Inferior parietal cortex (tissue), 1 donor: ENCODE measurements around the gene HOXB3.
"Not testable (repeated sequence)": the region's sequence is repeated elsewhere in the genome, so short reads cannot be mapped to it uniquely, and the experiment has no call there.

Experiments
- DNase-seq: peaks from one replicate; pipeline ENCODE4 v3.0.0-alpha.2; 2016; ENCODE audit errors: extremely low spot score

HOXB3 gene

GRCh38 chr17:48545539-48545938 lies 44.5 kb downstream of the HOXB3 start:
- no peak for DNase-seq

GRCh38 chr17:48545022-48545375 lies 45.0 kb downstream of the HOXB3 start, which contains the start of gene HOXB2:
HOXB2 (minus strand) TSS chr17:48545109; CDS start chr17:48544911, 198 bp downstream.
- DNase-seq = no peak

GRCh38 chr17:48544349-48545021 lies 45.6 kb downstream of the HOXB3 start:
- no peak for DNase-seq

GRCh38 chr17:48543854-48544348 lies 46.1 kb downstream of the HOXB3 start:
- no peak for DNase-seq

- DNase-seq = no peak
These were observed 46.8 kb downstream of the HOXB3 start for GRCh38 chr17:48543107-48543853.

GRCh38 chr17:48542698-48543106 lies 47.3 kb downstream of the HOXB3 start:
- DNase-seq = no peak

- DNase-seq = no peak
These were observed 47.9 kb downstream of the HOXB3 start for GRCh38 chr17:48542114-48542656.

- DNase-seq = no peak
These were observed 48.4 kb downstream of the HOXB3 start for GRCh38 chr17:48541577-48542113.

GRCh38 chr17:48541036-48541576 lies 48.9 kb downstream of the HOXB3 start:
- DNase-seq = no peak

- no peak for DNase-seq
These were observed 49.8 kb downstream of the HOXB3 start for GRCh38 chr17:48540213-48540612.

GRCh38 chr17:48539177-48539576 lies 50.9 kb downstream of the HOXB3 start:
- no peak for DNase-seq

- no peak for DNase-seq
These were observed 52.7 kb downstream of the HOXB3 start for GRCh38 chr17:48537316-48537715.

GRCh38 chr17:48535793-48536559 lies 54.1 kb downstream of the HOXB3 start:
- DNase-seq = not testable (repeated sequence)

GRCh38 chr17:48532261-48532660 lies 57.8 kb downstream of the HOXB3 start:
- DNase-seq = no peak

- DNase-seq = no peak
These were observed 59.2 kb downstream of the HOXB3 start, which contains the start of gene HOXB1 for GRCh38 chr17:48530887-48531272. HOXB1 (minus strand) TSS chr17:48531011; CDS start chr17:48530904, 107 bp downstream.

GRCh38 chr17:48530208-48530886 lies 59.7 kb downstream of the HOXB3 start:
- no peak for DNase-seq

GRCh38 chr17:48529683-48530009 lies 60.4 kb downstream of the HOXB3 start:
- DNase-seq = no peak

GRCh38 chr17:48528936-48529682 lies 60.9 kb downstream of the HOXB3 start:
- no peak for DNase-seq

GRCh38 chr17:48528153-48528935 lies 61.7 kb downstream of the HOXB3 start:
- no peak for DNase-seq
